ENCODE results near the gene SFSWAP. TPM values are rescaled to one million over a fixed set of nuclear protein-coding genes. Genes with fewer than 3 reads are reported as not detected.

The SFSWAP gene
- total and polyA plus RNA-seq, 2 of the 8 experiments (the other 6 are each of a cell fraction or from before 2014, with no cell fraction given), result 36.5 to 49.5 TPM

GRCh38 chr12:131724534-131724933, 13.6 kb downstream of the SFSWAP start:
- Histone ChIP-seq H2BK15ac (ENCODE audit: low read length) (peak overlapping the region; percentile 51; the same call in 1 of the 2 replicates), H3K4ac (replicated peaks; ENCODE audit: insufficient read length, low read depth, low read length) (no peak overlapping the region), H3K27ac (ENCODE audit: low read depth, low read length) (peak overlapping the region; percentile 74; the same call in 1 of the 2 replicates), H2BK20ac (ENCODE audit: low read length) (peak overlapping the region; percentile 84), H3K79me1 (ENCODE audit: low read depth, low read length) (peaks cover 5% of the 10 kb centered on the region; the same call in 1 of the 2 replicates), H3K9me3 (ENCODE audit: insufficient read depth in 2 of 2, low read depth in 1 of 2, low read length in 1 of 2) (no peaks in the 10 kb centered on the region), H3K9ac (replicated peaks in 1 of 4; ENCODE audit: extremely low read depth in 1 of 4, low read depth in 3 of 4, low read length in 3 of 4) (no peak overlapping the region), H3K23ac (ENCODE audit: insufficient read length) (no peak overlapping the region), H3K4me1 (replicated peaks in 1 of 4; ENCODE audit: control insufficient read depth in 3 of 4, insufficient read depth in 4 of 4, low read length in 3 of 4) (peaks cover 15 to 25% (median 19%) of the 10 kb centered on the region in 4 experiments), H3K36me3 (ENCODE audit: control insufficient read depth in 2 of 4, insufficient read depth in 4 of 4, low read length in 3 of 4) (peaks cover 21 to 61% (median 33%) of the 10 kb centered on the region in 4 experiments), H3K23me2 (ENCODE audit: low read depth, low read length) (0 out of 2 replicates have a peak, but pooled peaks cover 1% of the 10 kb centered on the region), H4K20me1 (replicated peaks in 1 of 2; ENCODE audit: control insufficient read depth in 1 of 2, insufficient read depth in 2 of 2, low read length in 2 of 2) (no peaks in the 10 kb centered on the region), H4K5ac (ENCODE audit: insufficient read length, low read depth, low read length) (peak overlapping the region; percentile 7), H3K4me3 (ENCODE audit: extremely low read depth in 1 of 4, insufficient read depth in 2 of 4, low read depth in 3 of 4, low read length in 4 of 4) (peak overlapping the region in 1 of 4 experiments; percentile 38; a peak in 1 of 8 replicates), H2AK5ac (ENCODE audit: low read depth, low read length) (peak overlapping the region; percentile 77; the same call in 1 of the 2 replicates), H3K18ac (ENCODE audit: extremely low read depth, low read length) (peak overlapping the region; percentile 88), H2AFZ (ENCODE audit: low read length) (no peak overlapping the region), H4K8ac (ENCODE audit: extremely low read depth, insufficient read depth, low read length) (no peak overlapping the region), H3K4me2 (ENCODE audit: insufficient read depth in 1 of 2, low read depth in 2 of 2, low read length in 2 of 2) (peak overlapping the region in 1 of 2 experiments; percentile 59; a peak in 1 of 4 replicates), H2BK120ac (replicated peaks; ENCODE audit: low read depth, low read length) (peak overlapping the region; percentile 98), H4K91ac (replicated peaks; ENCODE audit: insufficient read length, low read length) (peak overlapping the region; percentile 100), H3K79me2 (ENCODE audit: control insufficient read depth in 1 of 2, insufficient read depth in 2 of 2, low read length in 2 of 2) (peaks cover 0 to 36% of the 10 kb centered on the region in 2 experiments; a peak in 2 of 4 replicates), H3K14ac (ENCODE audit: insufficient read length) (no peak overlapping the region), H3K27me3 (replicated peaks in 1 of 4; ENCODE audit: control insufficient read depth in 3 of 4, extremely low read depth in 1 of 4, insufficient read depth in 3 of 4, low read length in 3 of 4) (no peaks in the 10 kb centered on the region), H2BK5ac (ENCODE audit: low read depth, low read length) (peak overlapping the region; percentile 93; the same call in 1 of the 2 replicates), H2BK12ac (ENCODE audit: low read depth, low read length) (peak overlapping the region; percentile 95), H3K56ac (replicated peaks; ENCODE audit: insufficient read length, low read depth, low read length) (no peak overlapping the region)
- FAIRE-seq (no peak), DNase-seq (ENCODE audit: low read depth in 1 of 2, low spot score in 2 of 2) (no peak)
- 66% methylated on average over 2 of the region's 2 CpGs; no CpG with 5 or more reads in 1 of the 2 experiments for WGBS, 2 experiments (ENCODE audit: extremely low coverage in 1 of 2, insufficient coverage in 1 of 2, insufficient read length in 1 of 2, insufficient replicate concordance in 2 of 2, low coverage in 1 of 2, low lambda C conversion rate in 2 of 2, missing lambda C conversion rate in 1 of 2)
- TF ChIP-seq TBP (IDR thresholded peaks at IDR 0.05; ENCODE audit: low read depth, low read length), result no peak
- TF ChIP-seq, protein P1, sequence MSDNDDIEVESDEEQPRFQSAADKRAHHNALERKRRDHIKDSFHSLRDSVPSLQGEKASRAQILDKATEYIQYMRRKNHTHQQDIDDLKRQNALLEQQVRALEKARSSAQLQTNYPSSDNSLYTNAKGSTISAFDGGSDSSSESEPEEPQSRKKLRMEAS (IDR thresholded peaks at IDR 0.05), result peak; percentile 32; the same call in 1 of the 2 replicates
- no peak for TF ChIP-seq SIN3A (conservative IDR thresholded peaks at IDR 0.05 in 1 of 2, IDR thresholded peaks at IDR 0.05 in 1 of 2; ENCODE audit: low read depth in 1 of 2, low read length in 2 of 2)
- no peak for TF ChIP-seq PHF8 (conservative IDR thresholded peaks at IDR 0.05; ENCODE audit: low read depth, low read length)
- CTCF ChIA-PET (ENCODE audit: partially characterized antibody), result interaction anchor here (0.7 to 2.1 kb wide), 3 partner anchors 10 to 31 kb away, joined by 3 to 5 read pairs (median 3); no protein-coding TSS in a partner anchor
- POLR2A ChIA-PET (ENCODE audit: partially characterized antibody), result interaction anchor here (0.8 to 1.5 kb wide), 2 partner anchors 11 to 17 kb away, joined by 3 to 4 read pairs; no protein-coding TSS in a partner anchor
